Thyroid gland (tissue), 4 donors: ENCODE results near the gene KAT7. TPM values are rescaled to one million over a fixed set of nuclear protein-coding genes. Genes with fewer than 3 reads are reported as not detected.
"Not testable (repeated sequence)": the region's sequence is repeated elsewhere in the genome, so short reads cannot be mapped to it uniquely, and the experiment has no call there.

Source experiments
- DNase-seq, 2 donors: peaks; one replicate each; pipeline ENCODE4 v3.0.0-alpha.2; 2019
- H3K27ac ChIP-seq, 3 donors: fragments of 200-600 bp; sonication (generic); 1 replicate in 2 of 3; 2 replicates in 1 of 3; pipeline ENCODE4 v1.5.1; 2016 to 2019; ENCODE audit warnings: mild to moderate bottlenecking in 1 of 3, moderate library complexity in 1 of 3
- H3K27me3 ChIP-seq: fragments of 200-600 bp; sonication (generic); one replicate; pipeline ENCODE4 v1.5.1; 2019
- H3K36me3 ChIP-seq, 2 donors: fragments of 200-600 bp; sonication (generic); one replicate each; pipeline ENCODE4 v1.5.1; 2016 to 2019
- H3K4me1 ChIP-seq, 2 donors: fragments of 200-600 bp; sonication (generic); one replicate each; pipeline ENCODE4 v1.5.1; 2017 to 2019
- H3K4me3 ChIP-seq, 3 donors: fragments of 200-600 bp; sonication (generic); replicated peaks in 1 of 3; 1 replicate in 2 of 3; 2 replicates in 1 of 3; pipeline ENCODE4 v1.5.1; 2016; ENCODE audit warnings: mild to moderate bottlenecking in 1 of 3
- H3K9me3 ChIP-seq: fragments of 200-600 bp; sonication (generic); one replicate; pipeline ENCODE4 v1.5.1; 2017
- POLR2A ChIP-seq, 2 donors: fragments of 450-650 bp; IDR thresholded peaks; one replicate each; pipeline ENCODE4 v1.6.1; 2017; ENCODE audit warnings: antibody characterized with exemption in 2 of 2, mild to moderate bottlenecking in 2 of 2, moderate library complexity in 1 of 2
- WGBS, 2 donors: methylation state at CpG; one replicate each; pipeline ENCODE4 v1.1.5; 2017; 5-methylcytosine and 5-hydroxymethylcytosine counted together
- intact Hi-C: fragments of 100-400 bp; cut with DNase I; formaldehyde crosslinking; loops from one replicate; pipeline ENCODE4 v1.15.1; 2023
- total RNA-seq, 4 donors: library from RNA; depleted of rRNA; stranded (reverse); fragments of >200 nt; gene quantifications; one replicate each; pipeline ENCODE4 v1.2.3, GENCODE V29; 2016
- TF ChIP-seq, protein P1 (sequence below), 6 experiments: fragments of 200-600 bp in 3 of 6; fragments of 450-650 bp in 3 of 6; sonication (generic) in 3 of 6; IDR thresholded peaks; one replicate each; pipeline ENCODE4 v1.5.1; 2016 to 2019; ENCODE audit warnings: antibody characterized with exemption in 6 of 6, mild to moderate bottlenecking in 2 of 6, inconsistent platforms in 1 of 6, moderate library complexity in 1 of 6

KAT7 gene
- total RNA-seq, 4 donors from 2014 or later = 57.5 to 127 (median 76.1) TPM

DNA sequence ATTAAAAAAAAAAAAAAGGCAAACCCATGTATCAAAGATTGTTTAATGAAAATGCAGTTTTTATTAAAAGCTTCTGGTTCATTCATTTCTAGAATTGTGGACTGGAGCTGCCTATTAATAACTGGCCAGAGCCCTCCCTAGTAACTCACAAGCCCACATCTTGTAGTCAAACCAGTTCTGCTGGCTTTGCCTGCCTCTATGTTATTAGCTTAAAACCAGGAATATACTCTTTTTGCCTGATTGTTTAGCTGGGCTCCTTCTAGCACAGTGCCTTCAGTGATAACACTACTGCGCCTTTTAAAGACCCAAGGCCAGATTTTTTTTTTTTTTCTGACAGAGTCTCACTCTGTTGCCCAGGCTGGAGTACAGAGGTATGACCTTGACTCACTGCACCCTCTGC lies 33.4 kb downstream of the KAT7 start:
- TF ChIP-seq POLR2A (IDR thresholded peaks at IDR 0.05) = no peak
- TF ChIP-seq, protein P1, sequence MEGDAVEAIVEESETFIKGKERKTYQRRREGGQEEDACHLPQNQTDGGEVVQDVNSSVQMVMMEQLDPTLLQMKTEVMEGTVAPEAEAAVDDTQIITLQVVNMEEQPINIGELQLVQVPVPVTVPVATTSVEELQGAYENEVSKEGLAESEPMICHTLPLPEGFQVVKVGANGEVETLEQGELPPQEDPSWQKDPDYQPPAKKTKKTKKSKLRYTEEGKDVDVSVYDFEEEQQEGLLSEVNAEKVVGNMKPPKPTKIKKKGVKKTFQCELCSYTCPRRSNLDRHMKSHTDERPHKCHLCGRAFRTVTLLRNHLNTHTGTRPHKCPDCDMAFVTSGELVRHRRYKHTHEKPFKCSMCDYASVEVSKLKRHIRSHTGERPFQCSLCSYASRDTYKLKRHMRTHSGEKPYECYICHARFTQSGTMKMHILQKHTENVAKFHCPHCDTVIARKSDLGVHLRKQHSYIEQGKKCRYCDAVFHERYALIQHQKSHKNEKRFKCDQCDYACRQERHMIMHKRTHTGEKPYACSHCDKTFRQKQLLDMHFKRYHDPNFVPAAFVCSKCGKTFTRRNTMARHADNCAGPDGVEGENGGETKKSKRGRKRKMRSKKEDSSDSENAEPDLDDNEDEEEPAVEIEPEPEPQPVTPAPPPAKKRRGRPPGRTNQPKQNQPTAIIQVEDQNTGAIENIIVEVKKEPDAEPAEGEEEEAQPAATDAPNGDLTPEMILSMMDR (IDR thresholded peaks at IDR 0.05) = no peak
- Histone ChIP-seq H3K27ac (peak overlapping the region in 1 of 3 donors; percentile 13), H3K4me3 (no peak overlapping the region), H3K4me1 (peaks cover 24 to 33% of the 10 kb centered on the region in 2 donors), H3K36me3 (peaks cover 44 to 65% of the 10 kb centered on the region in 2 donors), H3K27me3 (no peaks in the 10 kb centered on the region), H3K9me3 (no peaks in the 10 kb centered on the region)
- peak; percentile 44 for DNase-seq
- 92% methylated on average over 1 of the region's 1 CpG for WGBS, 2 donors
- intact Hi-C loops = no loop called here

DNA sequence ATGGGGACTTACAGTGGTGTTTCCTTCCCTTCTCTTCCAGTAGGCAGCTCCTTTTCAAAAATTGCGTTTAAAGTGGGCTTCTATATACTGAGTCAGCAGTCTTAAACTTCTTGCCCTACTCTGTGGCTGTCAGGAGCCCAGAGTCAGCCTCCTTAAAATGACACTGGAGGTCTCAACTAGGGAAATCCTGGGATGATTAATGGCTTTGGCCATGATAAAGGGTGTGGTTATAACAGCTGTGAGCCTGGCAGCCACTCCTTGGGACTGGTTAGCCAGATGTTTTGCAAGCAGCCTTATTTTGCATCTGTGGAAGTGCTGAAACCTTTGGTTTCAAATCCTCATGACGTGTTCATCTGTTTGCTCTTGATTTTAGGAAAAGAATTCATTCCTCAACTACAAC lies 34.3 kb downstream of the KAT7 start:
- H3K4me1 ChIP-seq = peaks cover 15 to 24% of the 10 kb centered on the region in 2 donors
- intact Hi-C loops = no loop called here
- H3K36me3 ChIP-seq = peaks cover 51 to 72% of the 10 kb centered on the region in 2 donors
- H3K27ac ChIP-seq = no peak overlapping the region
- DNase-seq = no peak
- no peak overlapping the region for H3K4me3 ChIP-seq
- no peaks in the 10 kb centered on the region for H3K9me3 ChIP-seq
- TF ChIP-seq, protein P1 (IDR thresholded peaks at IDR 0.05) = no peak
- TF ChIP-seq POLR2A (IDR thresholded peaks at IDR 0.05) = no peak
- no peaks in the 10 kb centered on the region for H3K27me3 ChIP-seq
- 84% methylated on average over 2 of the region's 2 CpGs for WGBS, 2 donors

DNA sequence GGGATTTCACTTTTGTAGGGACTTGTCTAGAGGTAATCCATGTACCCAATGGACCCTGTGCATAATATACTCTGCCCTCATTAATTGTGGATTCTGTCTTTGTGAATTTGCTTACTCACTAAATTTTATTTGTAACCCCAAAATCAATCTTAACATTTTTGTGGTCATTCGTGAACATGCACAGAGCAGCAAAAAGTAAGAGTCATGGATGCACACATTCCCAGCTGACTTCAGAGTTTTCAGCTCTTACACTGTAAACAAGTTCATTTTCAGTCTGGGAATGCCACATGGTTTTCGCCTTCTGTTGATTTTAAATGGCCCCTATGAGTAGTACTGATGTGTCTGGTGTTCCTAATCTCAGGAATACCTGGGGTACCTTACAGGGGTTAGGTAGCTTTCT lies 35.1 kb downstream of the KAT7 start:
- Histone ChIP-seq H3K4me1 (peaks cover 9 to 16% of the 10 kb centered on the region in 2 donors), H3K27me3 (no peaks in the 10 kb centered on the region), H3K36me3 (peaks cover 45 to 72% of the 10 kb centered on the region in 2 donors), H3K4me3 (no peak overlapping the region), H3K9me3 (no peaks in the 10 kb centered on the region), H3K27ac (no peak overlapping the region)
- DNase-seq = no peak
- TF ChIP-seq, protein P1 (IDR thresholded peaks at IDR 0.05) = no peak
- no peak for TF ChIP-seq POLR2A (IDR thresholded peaks at IDR 0.05)
- intact Hi-C loops = no loop called here
- WGBS, 2 donors = 95 to 96% methylated on average over 2 of the region's 2 CpGs

DNA sequence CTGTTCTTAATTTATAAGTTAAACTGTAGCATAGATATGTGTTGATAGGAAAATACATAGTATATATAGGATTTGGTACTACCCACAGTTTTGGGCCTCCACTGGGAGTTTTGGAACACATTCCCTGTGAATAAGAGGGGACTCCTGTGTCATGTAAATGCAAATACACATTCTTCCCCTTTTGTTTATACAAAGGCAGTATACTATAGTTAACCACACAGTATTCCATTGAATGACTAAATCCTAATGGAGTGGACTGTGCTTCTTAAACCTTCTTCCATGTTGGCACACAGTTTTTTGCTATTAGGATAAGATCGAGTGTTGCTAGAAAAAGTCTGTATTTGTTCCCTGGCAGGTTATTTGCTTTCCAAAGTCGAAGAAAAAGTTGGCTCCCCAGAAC lies 37.2 kb downstream of the KAT7 start:
- Histone ChIP-seq H3K36me3 (peaks cover 45 to 79% of the 10 kb centered on the region in 2 donors), H3K4me3 (no peak overlapping the region), H3K27me3 (no peaks in the 10 kb centered on the region), H3K4me1 (peaks cover 9 to 15% of the 10 kb centered on the region in 2 donors), H3K27ac (no peak overlapping the region), H3K9me3 (no peaks in the 10 kb centered on the region)
- intact Hi-C loops = no loop called here
- no peak for DNase-seq
- 93 to 100% methylated on average over 2 of the region's 2 CpGs for WGBS, 2 donors
- no peak for TF ChIP-seq POLR2A (IDR thresholded peaks at IDR 0.05)
- TF ChIP-seq, protein P1 (IDR thresholded peaks at IDR 0.05) = no peak

DNA sequence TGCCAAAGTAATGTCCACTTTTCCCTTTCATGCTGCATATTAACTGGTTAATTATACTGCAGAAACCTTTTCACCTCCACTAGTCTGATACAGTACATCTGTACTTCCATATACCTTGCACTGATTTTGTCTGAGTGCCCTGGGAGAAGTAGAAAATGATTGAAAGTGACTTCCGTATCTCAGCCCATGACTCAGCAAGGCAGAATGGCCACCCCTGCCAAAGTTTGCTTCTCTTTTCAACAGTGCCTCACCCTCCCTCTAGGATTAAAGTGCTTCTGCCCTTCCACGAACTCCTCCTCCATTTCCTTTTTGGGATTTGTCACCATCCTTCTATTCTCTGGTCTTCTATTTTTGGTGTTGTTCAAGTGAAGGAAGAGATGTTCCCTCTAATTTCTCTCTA lies 39.8 kb downstream of the KAT7 start:
- WGBS, 2 donors = 74 to 82% methylated on average over 2 of the region's 2 CpGs
- DNase-seq, H3K4me3 ChIP-seq, H3K9me3 ChIP-seq, H3K27ac ChIP-seq, H3K27me3 ChIP-seq, H3K4me1 ChIP-seq, intact Hi-C loops: not testable (repeated sequence)
- H3K36me3 ChIP-seq = peaks cover 37 to 67% of the 10 kb centered on the region in 2 donors

DNA sequence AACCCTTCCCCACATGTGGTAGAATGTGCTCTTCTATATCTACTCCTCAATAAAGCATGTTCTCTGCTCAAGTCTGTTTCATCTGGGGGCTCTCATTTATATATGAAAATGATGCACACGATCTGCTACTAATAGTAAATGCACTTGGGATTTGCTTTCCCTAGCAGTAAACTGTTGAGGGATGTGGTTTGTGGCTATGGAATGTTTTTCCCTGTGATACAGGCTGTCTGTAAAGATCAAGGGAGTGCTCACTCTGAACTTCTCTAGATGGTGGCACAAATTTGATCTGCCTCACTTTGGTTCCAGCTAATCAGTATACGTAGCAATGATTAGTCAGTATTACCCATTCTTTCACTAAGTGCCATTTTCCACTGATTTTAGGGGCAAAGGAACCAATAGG lies 40.5 kb downstream of the KAT7 start:
- no peaks in the 10 kb centered on the region for H3K9me3 ChIP-seq
- H3K36me3 ChIP-seq = peaks cover 30 to 66% of the 10 kb centered on the region in 2 donors
- TF ChIP-seq, protein P1 (IDR thresholded peaks at IDR 0.05) = no peak
- no peak for TF ChIP-seq POLR2A (IDR thresholded peaks at IDR 0.05)
- WGBS, 2 donors = 91 to 95% methylated on average over 2 of the region's 2 CpGs
- no peaks in the 10 kb centered on the region for H3K27me3 ChIP-seq
- no peak overlapping the region for H3K27ac ChIP-seq
- H3K4me3 ChIP-seq = no peak overlapping the region
- DNase-seq = no peak
- intact Hi-C loops = no loop called here
- no peaks in the 10 kb centered on the region for H3K4me1 ChIP-seq
